AG08396 (cell line): Measurements from ENCODE around the gene MS4A10.
"Not testable (repeated sequence)": the region's sequence is repeated elsewhere in the genome, so short reads cannot be mapped to it uniquely, and the experiment has no call there.

Experiments
- DNase-seq: peaks from one replicate; pipeline ENCODE4 v3.0.0; 2012; ENCODE audit warnings: low spot score, mixed read lengths

MS4A10 gene

GRCh38 chr11:60788401-60789125 lies 3.4 kb downstream of the MS4A10 start:
- DNase-seq: no peak

GRCh38 chr11:60790726-60791125 lies 5.6 kb downstream of the MS4A10 start:
- DNase-seq: no peak

GRCh38 chr11:60791153-60791933 lies 6.2 kb downstream of the MS4A10 start:
- DNase-seq: no peak

- DNase-seq: no peak
Measured at GRCh38 chr11:60792521-60792920, 7.4 kb downstream of the MS4A10 start.

GRCh38 chr11:60795291-60795690 lies 10.2 kb downstream of the MS4A10 start:
- DNase-seq: no peak

GRCh38 chr11:60797846-60798630 lies 12.9 kb downstream of the MS4A10 start:
- DNase-seq: no peak

- DNase-seq: no peak
Measured at GRCh38 chr11:60798631-60799030, 13.5 kb downstream of the MS4A10 start.

- DNase-seq: no peak
Measured at GRCh38 chr11:60801194-60801593, 16.1 kb downstream of the MS4A10 start.

- no peak for DNase-seq
Measured at GRCh38 chr11:60803273-60803936, 18.3 kb downstream of the MS4A10 start.

GRCh38 chr11:60809249-60809648 lies 24.1 kb downstream of the MS4A10 start:
- no peak for DNase-seq

- DNase-seq: no peak
Measured at GRCh38 chr11:60809691-60810090, 24.6 kb downstream of the MS4A10 start.

GRCh38 chr11:60810151-60810550 lies 25.0 kb downstream of the MS4A10 start:
- DNase-seq: no peak

GRCh38 chr11:60810569-60810968 lies 25.4 kb downstream of the MS4A10 start:
- no peak for DNase-seq

- DNase-seq: no peak
Measured at GRCh38 chr11:60813324-60813723, 28.2 kb downstream of the MS4A10 start.

- no peak for DNase-seq
Measured at GRCh38 chr11:60814112-60814511, 29.0 kb downstream of the MS4A10 start.

- no peak for DNase-seq
Measured at GRCh38 chr11:60816590-60817157, 31.5 kb downstream of the MS4A10 start.

- no peak for DNase-seq
Measured at GRCh38 chr11:60818057-60818456, 32.9 kb downstream of the MS4A10 start.

- no peak for DNase-seq
Measured at GRCh38 chr11:60821827-60822599, 36.9 kb downstream of the MS4A10 start.

GRCh38 chr11:60823745-60824306 lies 38.7 kb downstream of the MS4A10 start:
- DNase-seq: not testable (repeated sequence)

- no peak for DNase-seq
Measured at GRCh38 chr11:60825118-60825517, 40.0 kb downstream of the MS4A10 start.

GRCh38 chr11:60825790-60826189 lies 40.7 kb downstream of the MS4A10 start:
- DNase-seq: no peak
